GM12878 (cell line): ENCODE results near the gene CD207. TPM values are rescaled to one million over a fixed set of nuclear protein-coding genes. Genes with fewer than 3 reads are reported as not detected.

Source experiments
- ATAC-seq: fragments of 200-7000 bp; cut with Tn5 transposase; 3 replicates; pipeline ENCODE4 v1.9.1; 2020; ENCODE audit warnings: mild to moderate bottlenecking, moderate library complexity
- BruUV-seq: library from RNA; stranded (reverse); fragments of 400-500 nt; replicated peaks from 2 replicates; lab custom pipeline; 2021; lab: Mats Ljungman, UMichigan
- CTCF ChIA-PET: fragments of 300-600 bp; sonication (Branson Sonifier 250); formaldehyde crosslinking; extraction: SDS; loops from one replicate; lab custom pipeline; 2021; ENCODE audit warnings: inconsistent platforms; lab: Yijun Ruan, JAX
- POLR2A ChIA-PET: fragments of 350-600 bp; formaldehyde crosslinking; extraction: SDS; loops from one replicate; lab custom pipeline; 2021; ENCODE audit warnings: inconsistent platforms; lab: Charles Lee
- RAD21 ChIA-PET: fragments of 300-600 bp; sonication (Branson Sonifier 250); formaldehyde crosslinking; loops from one replicate; lab custom pipeline; 2023; ENCODE audit warnings: antibody characterized with exemption; ENCODE audit not compliant: unreplicated experiment; lab: Charles Lee
- SMC1A ChIA-PET: fragments of 300-600 bp; sonication (Branson Sonifier 250); formaldehyde crosslinking; loops from one replicate; lab custom pipeline; 2023; ENCODE audit not compliant: unreplicated experiment, uncharacterized antibody; lab: Charles Lee
- DNase-seq: peaks from one replicate; pipeline ENCODE4 v3.0.0-alpha.2; 2011; ENCODE audit warnings: low read depth, low spot score
- FAIRE-seq: peaks from 3 replicates; lab custom pipeline; 2011; peaks lifted over from hg19 to GRCh38; lab: Jason Lieb, UNC
- H2AFZ ChIP-seq: 2 replicates; pipeline ENCODE4 v1.6.0; 2011; ENCODE audit warnings: low read depth, low read length, control low read depth; ENCODE audit not compliant: control insufficient read depth
- H3K27ac ChIP-seq: 2 replicates; pipeline ENCODE4 v1.5.1; 2011; ENCODE audit warnings: control low read depth; ENCODE audit not compliant: control insufficient read depth, insufficient read depth
- H3K27me3 ChIP-seq, 2 experiments: replicated peaks in 1 of 2; 2 replicates each; pipeline versions ENCODE4 v1.6.0 to v1.6.1; 2011; ENCODE audit warnings: low read length in 1 of 2; ENCODE audit not compliant: control insufficient read depth in 2 of 2, insufficient read depth in 2 of 2
- H3K36me3 ChIP-seq, 2 experiments: 2 replicates each; pipeline ENCODE4 v1.5.1; 2011; ENCODE audit warnings: low read length in 1 of 2; ENCODE audit not compliant: control insufficient read depth in 2 of 2, insufficient read depth in 2 of 2
- H3K4me1 ChIP-seq: 2 replicates; pipeline ENCODE4 v1.6.1; 2011; ENCODE audit warnings: mild to moderate bottlenecking, low read length, moderate library complexity, mixed read lengths; ENCODE audit not compliant: control insufficient read depth, insufficient read depth
- H3K4me2 ChIP-seq: 2 replicates; pipeline ENCODE4 v1.6.0; 2011; ENCODE audit warnings: control low read depth; ENCODE audit not compliant: control insufficient read depth, insufficient read depth
- H3K4me3 ChIP-seq: fragments of 200-600 bp; sonication (generic); 2 replicates; pipeline ENCODE4 v1.5.1; 2016
- H3K79me2 ChIP-seq: 2 replicates; pipeline ENCODE4 v1.6.0; 2011; ENCODE audit warnings: low read length; ENCODE audit not compliant: control insufficient read depth, insufficient read depth
- H3K9ac ChIP-seq: 2 replicates; pipeline ENCODE4 v1.8.0; 2011; ENCODE audit warnings: low read length, control low read depth, mixed read lengths; ENCODE audit not compliant: control insufficient read depth, insufficient read depth
- H3K9me3 ChIP-seq: replicated peaks from 3 replicates; pipeline ENCODE4 v1.5.1; 2011; ENCODE audit warnings: mild to moderate bottlenecking, low read length; ENCODE audit not compliant: control insufficient read depth, insufficient read depth
- H4K20me1 ChIP-seq: 2 replicates; pipeline ENCODE4 v1.6.0; 2011; ENCODE audit not compliant: control insufficient read depth, insufficient read depth
- BHLHE40 ChIP-seq, 2 experiments: fragments of 450-650 bp in 1 of 2; IDR thresholded peaks; 2 replicates each; pipeline ENCODE4 v1.6.1; 2011 to 2017; ENCODE audit warnings: low read depth in 2 of 2, borderline replicate concordance in 1 of 2, improper control_type of control experiment in 1 of 2, low read length in 1 of 2, mild to moderate bottlenecking in 1 of 2
- JUND ChIP-seq: IDR thresholded peaks from 2 replicates; pipeline ENCODE4 v1.6.1; 2012; ENCODE audit warnings: low read depth, mild to moderate bottlenecking, low read length, improper control_type of control experiment, moderate library complexity
- MXI1 ChIP-seq: fragments of 150-350 bp; IDR thresholded peaks from 2 replicates; pipeline ENCODE4 v1.6.1; 2011; ENCODE audit warnings: low read depth, mild to moderate bottlenecking, inconsistent platforms, low read length, improper control_type of control experiment
- NR2C2 ChIP-seq: IDR thresholded peaks from 2 replicates; pipeline ENCODE4 v1.6.1; 2011; ENCODE audit warnings: borderline replicate concordance, low read depth; ENCODE audit not compliant: control insufficient read depth, insufficient read length
- YBX1 ChIP-seq: fragments of 450-650 bp; IDR thresholded peaks from 2 replicates; pipeline ENCODE4 v1.6.1; 2016; ENCODE audit warnings: antibody characterized with exemption
- ZNF274 ChIP-seq: IDR thresholded peaks from one replicate; pipeline ENCODE4 v1.8.0; 2011; ENCODE audit not compliant: insufficient read length, insufficient read depth
- ZZZ3 ChIP-seq: IDR thresholded peaks from 2 replicates; pipeline ENCODE4 v1.6.1; 2011; ENCODE audit warnings: low read depth; ENCODE audit not compliant: control insufficient read depth, insufficient read length
- WGBS: methylation state at CpG from one replicate; pipeline ENCODE4 v1.1.6; 2016; ENCODE audit warnings: low lambda C conversion rate; ENCODE audit not compliant: insufficient replicate concordance, insufficient coverage; ENCODE audit errors: missing lambda C conversion rate; 5-methylcytosine and 5-hydroxymethylcytosine counted together
- in situ Hi-C: fragments of 300-500 bp; cut with MboI; formaldehyde crosslinking; loops from 9 replicates; pipeline ENCODE4 v1.14.3; 2018; ENCODE audit warnings: mixed read lengths
- intact Hi-C: fragments of 100-400 bp; cut with micrococcal nuclease; formaldehyde crosslinking; loops from one replicate; pipeline ENCODE4 v1.14.2; 2022; ENCODE audit not compliant: unreplicated experiment
- polyA plus RNA-seq, 11 experiments: library from polyadenylated mRNA; depleted of rRNA in 4 of 11; unstranded in 6 of 11; stranded (reverse) in 5 of 11; fragments of >200 nt; fragmentation: Nextera tagmentation in 4 of 11; fragmentation: Illumina TruSeq in 1 of 11; extraction: Ambion mirVana in 4 of 11; extraction: Trizol in 1 of 11; gene quantifications; 1 replicate in 1 of 11; 2 replicates in 10 of 11; pipeline versions ENCODE4 v1.2.1 to v1.2.3, GENCODE V29; 2011 to 2016; ENCODE audit warnings: inconsistent platforms in 2 of 11, missing spikeins in 2 of 11, low read depth in 1 of 11
- total RNA-seq, 4 experiments: library from RNA; depleted of rRNA in 3 of 4; stranded (reverse); fragments of >200 nt in 3 of 4; fragmentation: Illumina TruSeq in 1 of 4; extraction: Trizol in 1 of 4; gene quantifications; 2 replicates each; pipeline versions ENCODE4 v1.2.1 to v1.2.3, GENCODE V29; 2013 to 2021
- TF ChIP-seq, protein P1 (sequence below): IDR thresholded peaks from 2 replicates; pipeline ENCODE4 v1.6.1; 2012; ENCODE audit warnings: low read depth, low read length, improper control_type of control experiment
- TF ChIP-seq, protein P2 (sequence below): fragments of 450-650 bp; formaldehyde crosslinking; IDR thresholded peaks from 2 replicates; pipeline ENCODE4 v1.4.0; 2020; ENCODE audit warnings: mild to moderate bottlenecking, moderate library complexity
- TF ChIP-seq, protein P3 (sequence below): fragments of 450-650 bp; IDR thresholded peaks from 2 replicates; pipeline ENCODE4 v1.6.1; 2018; ENCODE audit warnings: mild to moderate bottlenecking, low read depth, moderate library complexity; ENCODE audit not compliant: partially characterized antibody

The CD207 gene
- total and polyA plus RNA-seq, 10 of the 15 experiments (the other 5 are each of a cell fraction or from before 2014, with no cell fraction given) = not detected

DNA sequence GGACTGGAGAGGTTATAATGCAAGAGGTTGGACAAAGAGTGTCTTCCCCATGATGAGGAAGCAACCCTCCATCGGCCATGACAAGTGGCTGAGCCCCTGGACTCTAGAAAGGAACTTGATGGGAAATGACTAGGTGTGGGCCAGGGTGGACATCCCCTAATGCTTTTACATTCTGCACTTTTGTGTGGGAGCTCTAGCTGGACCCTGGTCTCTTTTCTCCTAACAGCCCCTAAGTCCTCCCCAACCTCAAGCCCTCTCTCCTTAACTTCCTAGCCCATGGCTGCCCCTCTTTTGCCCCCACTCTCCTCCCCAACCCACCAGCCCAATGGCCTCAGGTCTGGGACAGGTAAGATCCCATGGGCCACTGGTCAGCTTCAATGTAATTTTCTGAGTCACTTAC is 2.4 kb downstream of the CD207 start:
- no peaks in the 10 kb centered on the region for H4K20me1 ChIP-seq
- H2AFZ ChIP-seq = no peak overlapping the region
- no peak overlapping the region for H3K27ac ChIP-seq
- ATAC-seq = no peak
- no peak for FAIRE-seq
- CTCF ChIA-PET = interaction anchor here (0.5 kb wide), 1 partner anchor 511 kb away, joined by 3 read pairs; no protein-coding TSS in a partner anchor
- no peak overlapping the region for H3K4me3 ChIP-seq
- no peaks in the 10 kb centered on the region for H3K36me3 ChIP-seq
- POLR2A ChIA-PET = no interaction called here
- H3K79me2 ChIP-seq = no peaks in the 10 kb centered on the region
- RAD21 ChIA-PET = no interaction called here
- H3K4me1 ChIP-seq = no peaks in the 10 kb centered on the region
- no peak overlapping the region for H3K4me2 ChIP-seq
- BruUV-seq = no TSS peak
- no peaks in the 10 kb centered on the region for H3K9me3 ChIP-seq
- no peak overlapping the region for H3K9ac ChIP-seq
- no peak for DNase-seq
- H3K27me3 ChIP-seq = peaks cover 1 to 5% of the 10 kb centered on the region in 2 experiments
- in situ Hi-C loops (no loop called here), intact Hi-C loops (no loop called here)
- SMC1A ChIA-PET = no interaction called here
- TF ChIP-seq NR2C2 (no peak), ZNF274 (no peak), MXI1 (no peak), BHLHE40 (IDR thresholded peaks at IDR 0.05; ENCODE audit: borderline replicate concordance in 1 of 2, low read depth in 2 of 2, low read length in 1 of 2) (no peak), YBX1 (no peak), JUND (no peak), ZZZ3 (no peak)
- TF ChIP-seq, protein P1, sequence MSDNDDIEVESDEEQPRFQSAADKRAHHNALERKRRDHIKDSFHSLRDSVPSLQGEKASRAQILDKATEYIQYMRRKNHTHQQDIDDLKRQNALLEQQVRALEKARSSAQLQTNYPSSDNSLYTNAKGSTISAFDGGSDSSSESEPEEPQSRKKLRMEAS = no peak
- TF ChIP-seq, protein P2, sequence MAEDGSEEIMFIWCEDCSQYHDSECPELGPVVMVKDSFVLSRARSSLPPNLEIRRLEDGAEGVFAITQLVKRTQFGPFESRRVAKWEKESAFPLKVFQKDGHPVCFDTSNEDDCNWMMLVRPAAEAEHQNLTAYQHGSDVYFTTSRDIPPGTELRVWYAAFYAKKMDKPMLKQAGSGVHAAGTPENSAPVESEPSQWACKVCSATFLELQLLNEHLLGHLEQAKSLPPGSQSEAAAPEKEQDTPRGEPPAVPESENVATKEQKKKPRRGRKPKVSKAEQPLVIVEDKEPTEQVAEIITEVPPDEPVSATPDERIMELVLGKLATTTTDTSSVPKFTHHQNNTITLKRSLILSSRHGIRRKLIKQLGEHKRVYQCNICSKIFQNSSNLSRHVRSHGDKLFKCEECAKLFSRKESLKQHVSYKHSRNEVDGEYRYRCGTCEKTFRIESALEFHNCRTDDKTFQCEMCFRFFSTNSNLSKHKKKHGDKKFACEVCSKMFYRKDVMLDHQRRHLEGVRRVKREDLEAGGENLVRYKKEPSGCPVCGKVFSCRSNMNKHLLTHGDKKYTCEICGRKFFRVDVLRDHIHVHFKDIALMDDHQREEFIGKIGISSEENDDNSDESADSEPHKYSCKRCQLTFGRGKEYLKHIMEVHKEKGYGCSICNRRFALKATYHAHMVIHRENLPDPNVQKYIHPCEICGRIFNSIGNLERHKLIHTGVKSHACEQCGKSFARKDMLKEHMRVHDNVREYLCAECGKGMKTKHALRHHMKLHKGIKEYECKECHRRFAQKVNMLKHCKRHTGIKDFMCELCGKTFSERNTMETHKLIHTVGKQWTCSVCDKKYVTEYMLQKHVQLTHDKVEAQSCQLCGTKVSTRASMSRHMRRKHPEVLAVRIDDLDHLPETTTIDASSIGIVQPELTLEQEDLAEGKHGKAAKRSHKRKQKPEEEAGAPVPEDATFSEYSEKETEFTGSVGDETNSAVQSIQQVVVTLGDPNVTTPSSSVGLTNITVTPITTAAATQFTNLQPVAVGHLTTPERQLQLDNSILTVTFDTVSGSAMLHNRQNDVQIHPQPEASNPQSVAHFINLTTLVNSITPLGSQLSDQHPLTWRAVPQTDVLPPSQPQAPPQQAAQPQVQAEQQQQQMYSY (CRISPR knock-in tag) = no peak
- TF ChIP-seq, protein P3, sequence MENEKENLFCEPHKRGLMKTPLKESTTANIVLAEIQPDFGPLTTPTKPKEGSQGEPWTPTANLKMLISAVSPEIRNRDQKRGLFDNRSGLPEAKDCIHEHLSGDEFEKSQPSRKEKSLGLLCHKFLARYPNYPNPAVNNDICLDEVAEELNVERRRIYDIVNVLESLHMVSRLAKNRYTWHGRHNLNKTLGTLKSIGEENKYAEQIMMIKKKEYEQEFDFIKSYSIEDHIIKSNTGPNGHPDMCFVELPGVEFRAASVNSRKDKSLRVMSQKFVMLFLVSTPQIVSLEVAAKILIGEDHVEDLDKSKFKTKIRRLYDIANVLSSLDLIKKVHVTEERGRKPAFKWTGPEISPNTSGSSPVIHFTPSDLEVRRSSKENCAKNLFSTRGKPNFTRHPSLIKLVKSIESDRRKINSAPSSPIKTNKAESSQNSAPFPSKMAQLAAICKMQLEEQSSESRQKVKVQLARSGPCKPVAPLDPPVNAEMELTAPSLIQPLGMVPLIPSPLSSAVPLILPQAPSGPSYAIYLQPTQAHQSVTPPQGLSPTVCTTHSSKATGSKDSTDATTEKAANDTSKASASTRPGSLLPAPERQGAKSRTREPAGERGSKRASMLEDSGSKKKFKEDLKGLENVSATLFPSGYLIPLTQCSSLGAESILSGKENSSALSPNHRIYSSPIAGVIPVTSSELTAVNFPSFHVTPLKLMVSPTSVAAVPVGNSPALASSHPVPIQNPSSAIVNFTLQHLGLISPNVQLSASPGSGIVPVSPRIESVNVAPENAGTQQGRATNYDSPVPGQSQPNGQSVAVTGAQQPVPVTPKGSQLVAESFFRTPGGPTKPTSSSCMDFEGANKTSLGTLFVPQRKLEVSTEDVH = no peak
- 0% methylated on average over 1 of the region's 1 CpG for WGBS
